Measurements from ENCODE around the gene ADGRB2.

- TF ChIP-seq CTCF (conservative IDR thresholded peaks at IDR 0.05; ENCODE audit: low read length): peak; percentile 22; the same call in 1 of the 2 replicates
- TF ChIP-seq EZH2phosphoT487 (IDR thresholded peaks at IDR 0.05; ENCODE audit: borderline replicate concordance, low read depth, low read length): no peak
Measured at GRCh38 chr1:31771891-31772668, 7.9 kb upstream of the ADGRB2 start.

Measured in OCI-LY7 (cell line).